Stromal cell of bone marrow (primary cell): ENCODE data around the gene BMERB1.
A peak's percentile ranks its signal among the peaks of the same experiment; 100 is the strongest.

ENCODE experiments used
- DNase-seq: peaks from one replicate; pipeline ENCODE4 v3.0.0-alpha.2; 2012; ENCODE audit warnings: low read depth

BMERB1 gene

DNA sequence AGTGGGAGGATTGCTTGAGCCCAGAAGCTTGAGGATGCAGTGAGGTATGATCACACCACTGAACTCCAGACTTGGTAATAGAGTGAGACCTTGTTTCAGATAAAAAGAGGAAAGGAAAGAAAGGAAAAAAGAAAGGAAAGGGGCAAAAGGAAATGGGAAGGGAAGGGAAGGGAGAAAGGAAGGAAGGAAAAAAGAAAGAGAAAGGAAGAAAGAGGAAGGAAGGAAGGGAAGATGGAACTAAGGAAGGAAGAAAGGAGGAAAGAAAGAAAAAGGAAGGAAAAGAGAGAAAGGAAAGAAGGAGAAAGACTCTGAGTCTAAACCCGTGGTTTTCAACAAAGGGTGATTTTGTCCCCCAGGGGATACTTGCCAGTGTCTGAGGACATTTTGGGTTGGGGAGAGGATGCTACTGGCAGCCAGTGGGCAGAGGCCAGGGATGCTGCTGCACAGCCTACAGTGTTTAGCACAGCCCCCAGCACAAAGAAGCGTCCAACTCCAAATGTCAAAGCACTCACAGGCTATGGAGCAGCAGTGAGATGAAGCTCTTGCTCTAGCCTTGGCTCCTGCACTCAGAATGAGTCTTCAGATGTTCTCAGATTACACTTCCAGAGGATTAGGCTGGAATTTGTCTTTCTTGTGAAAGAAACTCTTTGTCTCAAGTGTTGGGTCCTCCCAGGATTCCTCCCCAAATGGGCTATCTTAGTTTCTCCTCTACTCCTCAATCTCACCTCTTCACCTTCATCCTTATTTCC, 64.2 kb downstream of the BMERB1 start:
- peak; percentile 32 for DNase-seq

DNA sequence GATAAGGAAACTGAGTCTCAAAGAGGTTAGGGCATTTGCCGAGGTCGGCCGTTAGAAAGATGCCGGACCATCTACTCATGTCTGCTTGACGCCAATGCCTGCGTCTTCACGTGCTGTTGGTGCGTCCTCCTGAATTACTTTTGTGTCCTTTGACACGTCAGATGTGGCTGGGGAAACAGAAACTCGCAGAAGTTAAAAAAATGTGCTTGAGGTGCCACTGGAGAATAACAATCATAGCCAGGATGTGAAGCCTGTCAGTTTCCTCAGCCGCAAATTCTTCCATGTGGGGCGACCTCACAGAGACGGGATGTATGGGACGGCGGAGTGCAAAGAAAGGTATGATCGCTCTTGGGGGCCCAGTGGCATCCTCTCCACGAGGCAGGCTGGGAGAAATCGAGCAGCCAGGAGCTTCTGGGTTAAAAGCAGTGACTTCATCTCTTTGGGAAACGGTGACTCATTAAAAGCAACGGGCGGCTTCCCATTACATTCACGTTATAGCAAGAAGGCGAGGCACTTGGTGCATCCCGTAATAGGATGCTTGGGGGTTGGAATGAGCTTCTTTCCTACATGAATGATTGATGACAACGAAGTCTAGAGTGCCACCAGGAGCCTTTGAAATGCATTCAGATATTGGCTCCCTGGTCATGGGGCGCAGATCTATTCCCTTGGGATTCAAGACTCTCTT, 67.8 kb downstream of the BMERB1 start:
- peak; percentile 92 for DNase-seq

DNA sequence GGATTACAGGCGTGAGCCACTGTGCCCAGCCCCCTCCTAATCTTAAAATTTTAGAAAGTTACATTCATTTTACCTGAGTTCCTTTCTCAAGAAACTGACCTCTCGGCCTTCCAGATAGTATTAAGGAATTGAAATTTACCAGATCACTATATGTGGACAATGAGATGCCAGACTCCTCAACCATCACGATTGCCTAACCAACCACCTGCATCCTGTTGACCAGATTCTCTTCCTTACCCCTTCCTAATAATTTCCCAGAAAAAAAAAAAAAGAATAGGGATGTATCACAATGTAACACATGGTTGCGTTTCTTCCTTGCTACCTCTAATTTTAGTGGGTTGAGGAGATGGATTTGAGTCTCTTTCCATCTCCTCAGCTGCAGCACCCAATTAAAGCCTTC, 72.1 kb downstream of the BMERB1 start:
- DNase-seq: no peak

DNA sequence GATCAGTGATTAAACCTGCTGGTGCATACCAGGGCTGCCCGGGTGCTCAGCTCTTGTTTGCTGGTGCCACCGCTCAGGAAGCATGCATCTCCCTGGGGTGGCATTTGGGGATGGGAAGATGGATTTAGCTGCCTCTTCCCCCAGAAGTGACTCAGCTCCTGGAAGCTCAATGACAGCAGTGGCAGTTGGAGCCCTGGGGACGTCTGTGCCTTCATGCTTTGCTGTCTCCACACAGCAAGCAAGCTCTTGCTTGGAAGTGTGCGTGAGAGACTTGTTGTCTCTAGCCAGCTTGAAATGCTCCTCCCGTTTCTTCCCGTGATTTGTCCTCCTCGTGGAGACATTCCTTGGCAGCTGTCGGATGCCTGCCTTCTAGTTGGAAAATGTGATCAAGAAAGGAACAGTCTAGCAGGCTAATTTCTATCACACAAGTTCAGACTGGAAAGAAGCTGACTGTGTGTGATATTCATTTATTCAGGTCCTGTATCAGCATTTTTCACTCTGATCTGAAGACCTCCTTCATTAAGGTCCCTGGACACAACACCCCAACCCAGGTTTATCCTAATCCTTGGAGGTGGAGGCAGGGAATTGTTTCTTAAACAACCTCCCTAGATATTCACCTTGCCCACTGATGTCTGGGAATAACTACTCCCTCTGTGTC, 73.0 kb downstream of the BMERB1 start:
- DNase-seq: peak; percentile 79

DNA sequence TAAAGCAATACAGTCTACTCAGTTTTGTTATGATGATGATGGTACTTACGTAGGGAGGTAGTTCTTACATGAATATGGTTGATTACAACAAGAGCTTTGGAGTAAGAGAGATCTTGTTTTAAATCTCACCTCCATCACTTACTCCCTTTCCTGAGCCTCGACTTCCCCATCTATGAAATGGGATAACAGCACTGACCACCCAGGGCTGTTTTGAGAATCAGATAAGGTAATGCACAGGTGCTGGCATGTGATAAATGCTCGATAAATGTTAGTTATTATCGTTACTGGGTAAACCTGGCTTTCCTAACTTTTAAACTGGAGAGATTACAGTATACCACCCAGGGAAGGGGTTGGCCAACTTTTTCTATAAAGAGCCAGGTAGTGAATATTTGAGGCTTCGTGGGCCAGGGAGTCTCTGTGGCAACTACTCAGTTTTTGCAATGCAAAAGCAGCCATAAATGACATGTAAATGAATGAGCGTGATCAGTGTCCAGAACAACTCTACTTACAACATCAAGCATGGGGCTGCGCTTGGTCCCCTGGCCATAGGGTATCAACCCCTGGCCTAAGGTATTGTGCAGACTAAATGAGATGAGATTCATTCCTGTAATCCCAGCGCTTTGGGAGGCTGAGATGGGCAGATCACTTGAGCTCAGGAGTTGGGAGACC, 73.7 kb downstream of the BMERB1 start:
- DNase-seq: no peak

DNA sequence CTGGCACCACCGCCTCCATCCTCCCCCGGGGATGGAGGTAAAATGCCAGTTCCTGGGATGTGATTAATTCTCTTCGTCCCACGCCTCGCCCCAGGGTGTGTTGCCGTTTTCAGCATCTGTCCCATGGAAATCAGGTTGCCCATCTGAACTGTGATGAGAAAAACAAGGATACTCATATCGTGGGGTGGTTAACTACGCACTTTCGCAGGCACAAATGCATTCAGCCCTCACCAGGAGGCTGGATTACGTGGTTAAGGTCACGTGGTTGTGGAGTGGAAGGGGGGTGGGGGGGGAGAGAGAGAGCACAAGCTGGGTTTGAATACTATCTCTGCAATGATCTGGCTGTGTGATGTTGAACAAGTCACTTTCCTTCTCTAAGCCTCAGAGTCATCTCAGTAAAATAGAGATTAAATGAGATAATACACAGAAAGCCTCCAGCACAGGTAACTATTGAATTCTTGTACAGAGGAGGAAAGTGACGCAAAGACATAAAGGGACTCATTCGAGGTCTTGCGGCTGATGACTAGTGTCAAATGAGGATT, 74.7 kb downstream of the BMERB1 start:
- DNase-seq: no peak

DNA sequence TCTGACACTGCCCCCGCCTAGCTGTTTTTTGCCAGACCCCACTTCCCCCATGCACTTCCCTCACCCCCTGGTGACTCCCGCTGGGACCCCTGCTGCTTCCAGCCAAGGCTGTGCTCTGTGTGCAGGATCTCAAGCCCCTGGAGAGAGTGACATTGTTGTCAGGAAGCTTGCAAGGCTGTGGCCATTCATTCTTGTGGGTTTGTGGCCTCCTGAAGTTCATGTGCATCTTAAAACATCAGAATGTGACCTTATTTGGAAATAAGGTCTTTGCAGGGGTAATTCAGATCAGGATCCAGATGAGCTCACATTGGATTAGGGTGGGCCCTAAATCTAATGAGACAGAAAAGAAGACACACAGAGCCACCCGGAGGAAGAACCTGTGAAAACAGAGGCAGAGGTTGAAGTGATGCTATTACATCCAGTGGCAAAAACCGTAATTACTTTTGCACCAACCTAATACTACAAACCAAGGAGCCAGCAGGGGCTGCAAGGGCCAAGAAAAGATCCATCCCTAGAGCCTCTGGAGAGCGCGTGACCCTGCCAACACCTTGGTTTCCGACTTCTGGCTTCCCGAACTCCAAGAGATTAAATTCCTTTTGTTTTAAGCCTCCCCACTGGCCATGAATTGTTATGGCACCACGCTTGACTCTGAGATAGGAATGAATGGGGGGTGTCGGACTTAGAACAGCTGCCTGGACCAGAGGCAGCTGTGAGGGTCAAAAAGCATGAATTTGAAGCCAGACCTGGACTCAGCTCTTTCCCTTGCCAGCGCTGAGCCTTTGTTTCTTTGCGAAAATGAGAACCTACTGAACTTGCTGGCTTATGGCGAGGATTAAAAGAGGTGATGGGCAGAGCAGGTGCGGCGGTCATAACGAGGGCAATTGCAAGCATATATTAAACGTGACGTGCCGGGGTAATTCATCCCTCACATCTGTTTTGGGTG, 75.5 kb downstream of the BMERB1 start:
- DNase-seq: no peak

DNA sequence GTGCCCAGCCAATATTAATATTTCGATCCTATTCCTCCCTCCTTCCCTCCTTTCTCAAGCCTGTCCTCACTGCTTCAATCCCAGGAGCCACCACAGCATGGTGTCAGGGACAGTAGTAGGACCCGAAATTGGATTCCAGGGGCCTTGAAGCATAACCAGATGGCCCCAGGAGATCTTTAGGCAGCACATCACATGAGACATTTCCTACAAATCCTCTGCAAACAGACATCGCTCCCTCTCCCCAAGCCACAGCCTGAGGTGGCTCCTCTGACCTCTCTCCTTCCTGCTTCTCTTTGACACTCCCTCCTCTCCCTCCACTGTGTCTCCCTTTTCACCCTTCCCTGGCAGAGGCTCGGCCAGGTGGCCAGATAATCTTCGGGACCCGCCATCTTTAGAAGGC, 76.6 kb downstream of the BMERB1 start:
- no peak for DNase-seq

DNA sequence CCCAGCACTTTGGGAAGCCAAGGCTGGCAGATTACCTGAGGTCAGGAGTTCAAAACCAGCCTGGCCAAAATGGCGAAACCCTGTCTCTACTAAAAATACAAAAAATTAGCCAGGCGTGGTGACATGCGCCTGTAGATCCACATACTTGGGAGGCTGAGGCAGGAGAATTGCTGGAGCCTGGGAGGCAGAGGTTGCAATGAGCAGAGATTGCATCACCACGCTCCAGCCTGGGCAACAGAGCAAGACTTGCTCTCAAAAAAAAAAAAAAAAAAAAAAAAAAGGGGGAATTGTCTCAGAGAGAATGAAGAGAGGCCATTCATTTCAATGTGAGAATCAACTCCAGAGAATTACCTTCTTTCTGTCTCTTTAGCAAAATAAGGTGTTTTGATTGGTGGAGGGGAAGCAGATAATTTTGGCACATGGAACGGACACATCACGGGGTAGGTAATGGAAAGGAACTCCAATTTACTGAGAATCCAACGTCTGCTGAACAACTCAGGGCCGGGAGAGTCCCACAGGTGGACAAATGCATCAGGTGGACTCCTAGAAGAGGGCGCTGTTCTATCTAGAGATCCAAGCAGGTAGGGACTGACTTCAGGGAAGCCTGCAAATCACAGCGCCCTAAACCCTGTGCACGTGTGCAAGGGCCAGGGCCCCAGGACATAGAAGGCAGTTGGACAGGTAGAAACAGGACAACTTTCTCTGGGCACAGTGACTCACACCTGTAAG, 77.5 kb downstream of the BMERB1 start:
- no peak for DNase-seq

DNA sequence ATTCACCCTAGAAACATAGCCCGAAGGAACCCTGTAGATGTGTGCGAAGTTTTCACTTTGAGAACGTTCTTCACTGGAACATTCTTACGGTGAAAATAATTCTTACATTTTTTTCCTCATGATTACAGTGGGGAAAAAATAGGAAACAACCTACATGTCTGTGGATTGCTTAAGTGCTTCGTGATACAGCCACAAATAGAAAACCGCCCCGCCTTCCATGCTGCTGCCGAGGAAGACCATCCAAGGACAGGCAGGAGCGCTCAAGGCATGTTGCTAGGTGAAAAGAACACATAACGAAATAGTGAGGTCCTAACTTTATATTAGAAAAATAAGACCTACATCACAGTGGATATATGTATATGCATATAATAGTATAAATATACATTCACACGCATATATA, 78.8 kb downstream of the BMERB1 start:
- DNase-seq: no peak

DNA sequence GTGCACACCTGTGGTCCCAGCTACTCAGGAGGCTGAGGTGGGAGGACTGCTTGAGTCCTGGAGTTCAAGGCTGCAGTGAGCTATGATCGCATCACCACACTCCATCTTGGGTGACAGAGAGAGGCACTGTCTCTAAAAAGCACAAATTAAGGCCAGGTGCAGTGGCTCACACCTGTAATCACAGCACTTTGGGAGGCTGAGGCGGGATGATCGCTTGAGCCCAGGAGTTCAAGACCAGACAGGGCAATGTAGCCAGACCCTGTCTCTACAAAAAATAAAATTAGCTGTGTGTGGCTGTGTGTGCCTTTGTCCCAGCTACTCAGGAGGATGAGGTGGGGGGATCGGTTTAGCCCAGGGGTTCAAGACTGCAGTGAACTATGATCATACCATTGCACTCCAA, 81.6 kb downstream of the BMERB1 start:
- no peak for DNase-seq

DNA sequence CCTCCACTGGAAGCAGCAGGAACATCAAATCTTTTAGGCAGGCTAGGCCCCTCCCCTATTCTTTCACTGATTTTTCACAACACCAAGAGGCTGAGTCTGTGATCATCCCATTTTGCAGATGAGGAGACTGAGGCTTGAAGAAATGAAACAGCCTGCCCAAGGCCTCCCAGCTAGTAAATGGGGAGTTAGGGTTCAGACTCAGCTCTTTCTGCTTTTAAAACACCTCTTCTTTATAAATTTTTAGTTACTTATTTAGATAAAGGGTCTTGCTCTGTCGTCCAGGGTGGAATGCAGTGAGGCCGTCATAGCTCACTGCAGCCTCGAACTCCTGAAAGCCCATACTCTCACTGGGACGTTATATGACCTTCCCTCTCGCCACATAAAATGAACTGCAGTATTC, 82.2 kb downstream of the BMERB1 start:
- DNase-seq: no peak

DNA sequence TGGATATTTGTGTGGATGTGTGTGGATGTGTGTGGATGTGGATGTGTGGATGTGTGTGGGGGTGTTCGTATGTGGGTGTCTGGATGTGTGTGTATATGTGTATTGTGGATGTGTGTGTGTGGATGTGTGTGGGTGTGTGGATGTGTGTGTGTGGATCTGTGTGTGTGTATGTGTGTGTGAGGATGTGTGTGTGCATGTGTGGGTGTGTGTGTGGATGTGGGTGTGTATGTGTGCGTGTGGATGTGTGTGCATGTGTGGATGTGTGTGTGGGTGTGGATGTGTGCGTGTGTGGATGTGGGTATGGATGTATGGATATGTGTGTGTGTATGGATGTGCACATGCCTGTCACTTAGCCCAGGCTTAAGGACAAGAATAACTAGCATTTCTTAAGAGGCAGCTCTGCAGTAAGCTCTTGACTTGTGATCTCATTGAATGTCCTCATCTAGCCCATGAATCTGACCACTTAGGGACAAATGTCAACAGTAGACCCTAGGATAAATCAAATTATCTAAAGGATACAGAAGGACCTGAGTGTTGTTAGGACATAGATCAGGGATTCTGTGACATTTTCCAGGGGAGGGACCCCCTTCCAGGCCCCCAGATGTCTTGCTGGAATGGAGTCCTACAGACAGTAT, 83.5 kb downstream of the BMERB1 start:
- no peak for DNase-seq

DNA sequence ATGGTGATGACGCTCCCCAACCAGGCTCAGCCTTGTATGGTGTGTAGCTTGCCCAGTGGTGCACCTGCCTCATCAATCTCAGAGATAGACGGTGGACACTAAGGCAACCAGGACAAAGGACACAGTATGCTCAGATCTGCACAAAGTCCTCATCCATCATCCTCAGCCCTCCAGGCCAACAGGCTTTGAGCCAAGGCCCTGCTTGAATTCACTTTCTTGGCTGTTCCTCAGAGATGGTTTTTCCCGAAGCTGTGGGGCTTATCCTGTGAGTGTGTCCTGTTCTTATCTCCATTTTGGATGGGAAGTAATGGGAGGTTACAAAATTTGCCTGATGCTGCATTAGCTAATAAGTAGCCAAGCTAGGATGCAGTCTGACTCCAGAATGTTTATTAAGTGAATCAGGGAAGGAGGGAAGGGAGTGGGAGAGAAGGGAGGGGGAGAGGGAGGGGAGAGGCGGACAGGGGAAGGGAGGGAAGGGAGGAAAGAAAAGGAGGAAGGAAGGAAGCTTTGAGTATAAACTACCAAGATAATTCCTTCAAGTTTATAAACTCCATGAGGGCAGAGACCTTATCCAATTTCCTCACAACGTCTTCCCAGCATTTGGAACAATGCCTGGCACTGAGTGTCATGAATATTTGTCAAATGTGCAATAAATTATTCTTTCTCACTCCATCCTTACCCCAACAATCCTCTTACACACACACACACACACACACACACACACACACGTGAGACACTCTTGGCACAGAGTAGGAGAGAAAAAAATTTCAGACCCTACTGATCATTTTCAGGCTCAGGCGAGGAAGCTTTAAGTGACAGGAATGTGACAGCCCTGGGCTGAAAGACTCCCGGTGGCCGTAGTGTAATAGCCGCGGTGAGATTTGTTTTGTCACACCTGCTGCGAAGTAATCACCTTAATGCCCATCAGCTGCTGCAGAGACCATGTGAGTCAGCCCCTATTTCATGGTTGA, 84.3 kb downstream of the BMERB1 start:
- DNase-seq: peak; percentile 43

DNA sequence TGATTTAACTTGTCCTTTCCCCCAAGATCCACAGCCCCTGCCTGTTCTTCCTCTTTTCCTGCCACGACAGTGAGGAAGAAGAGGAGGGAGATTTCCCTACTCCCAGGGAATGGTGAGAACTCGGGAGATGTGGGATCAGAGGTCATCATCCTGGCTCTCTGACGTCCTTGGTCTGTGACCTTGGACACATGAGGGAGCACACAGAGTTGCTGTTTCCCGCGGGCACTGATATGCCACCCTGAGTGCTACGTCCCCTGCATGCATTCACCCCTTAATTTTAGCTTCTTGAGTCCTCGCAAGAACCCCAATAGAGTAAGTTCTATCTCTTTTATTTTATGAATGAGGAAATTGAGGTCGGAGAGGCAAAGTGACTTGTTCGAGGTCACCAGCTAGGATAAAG, 85.4 kb downstream of the BMERB1 start:
- DNase-seq: no peak

DNA sequence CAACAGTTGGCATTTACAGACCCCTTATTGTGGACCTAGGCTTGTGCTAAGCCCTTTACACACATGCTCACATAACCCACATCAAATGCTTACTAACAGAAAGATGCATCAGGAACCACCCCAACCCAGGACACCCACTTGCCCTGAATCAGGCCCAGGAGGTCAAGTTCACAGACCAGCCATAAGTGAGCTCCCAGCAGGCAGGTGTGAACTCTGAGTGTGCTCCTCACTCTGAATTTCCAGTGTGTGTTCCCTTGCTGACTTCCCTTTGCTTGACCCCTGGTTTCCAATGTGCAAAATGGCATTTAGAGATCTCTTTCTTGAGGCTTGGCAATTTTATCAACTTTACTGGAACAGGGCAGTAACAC, 87.0 kb downstream of the BMERB1 start:
- no peak for DNase-seq

DNA sequence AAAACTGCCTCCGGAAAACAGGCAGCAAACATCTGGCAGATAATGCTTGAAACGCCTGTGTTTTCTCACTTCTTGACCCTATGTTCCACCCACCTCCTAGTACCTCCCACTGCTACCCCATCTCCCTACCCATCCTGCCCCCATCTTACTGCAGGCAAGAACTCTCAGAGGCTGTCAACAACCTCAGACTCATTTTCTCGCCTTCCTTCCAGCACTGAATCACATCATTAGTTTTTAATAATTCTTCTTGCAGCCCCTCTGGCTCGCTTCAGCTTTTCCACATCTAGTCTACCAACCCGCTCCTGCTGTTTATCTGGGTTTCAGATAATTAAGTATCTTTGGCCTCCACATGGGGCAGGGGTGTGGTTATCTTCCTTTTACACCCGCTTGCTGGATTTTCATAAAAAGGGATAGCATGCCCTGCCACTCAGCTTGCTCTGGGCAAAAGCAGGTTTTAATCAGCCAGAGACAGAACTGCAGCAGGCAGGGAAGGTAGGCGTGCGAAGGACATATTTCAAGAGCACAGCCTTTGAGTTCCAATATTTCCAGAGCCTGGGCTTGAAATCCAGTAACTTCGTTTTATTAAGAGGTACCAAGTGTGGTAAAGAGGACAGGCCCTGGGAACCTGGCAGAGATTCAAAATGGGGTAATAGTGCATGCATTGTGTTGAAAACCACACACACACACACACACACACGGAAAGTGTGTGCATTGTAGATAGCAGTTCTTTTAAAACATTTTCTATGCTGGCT, 87.5 kb downstream of the BMERB1 start:
- DNase-seq: no peak

DNA sequence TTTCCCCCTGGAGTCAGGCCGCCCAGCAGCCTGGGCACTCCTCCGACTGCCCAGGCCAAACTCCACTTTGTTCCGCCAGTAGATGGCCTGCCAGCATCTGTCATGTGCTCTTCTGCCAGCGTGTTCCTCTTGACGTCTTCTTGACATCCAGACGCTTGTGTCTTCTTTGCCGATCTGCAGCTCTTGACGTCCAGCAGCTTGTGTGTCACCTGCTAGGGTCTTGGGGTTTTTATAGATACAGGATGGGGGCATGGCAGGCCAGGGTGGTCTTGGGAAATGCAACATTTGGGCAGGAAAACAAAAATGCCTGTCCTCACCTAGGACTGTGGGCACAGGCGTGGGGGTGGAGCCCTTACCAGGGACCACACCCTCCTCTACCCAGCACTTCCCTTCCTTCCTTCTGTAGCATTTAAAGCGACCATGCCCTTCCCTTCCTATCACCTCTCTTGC, 88.7 kb downstream of the BMERB1 start:
- no peak for DNase-seq
